CD4-positive, alpha-beta T cell treated with Interferon alpha-2 for 1 hour (primary cell): ENCODE measurements around the gene PUS7.
"Not testable (repeated sequence)": the region's sequence is repeated elsewhere in the genome, so short reads cannot be mapped to it uniquely, and the experiment has no call there.

Experiments used
- DNase-seq, 2 donors: peaks; one replicate each; pipeline ENCODE4 v3.0.0-alpha.2; 2020 to 2022

Gene PUS7, protein sequence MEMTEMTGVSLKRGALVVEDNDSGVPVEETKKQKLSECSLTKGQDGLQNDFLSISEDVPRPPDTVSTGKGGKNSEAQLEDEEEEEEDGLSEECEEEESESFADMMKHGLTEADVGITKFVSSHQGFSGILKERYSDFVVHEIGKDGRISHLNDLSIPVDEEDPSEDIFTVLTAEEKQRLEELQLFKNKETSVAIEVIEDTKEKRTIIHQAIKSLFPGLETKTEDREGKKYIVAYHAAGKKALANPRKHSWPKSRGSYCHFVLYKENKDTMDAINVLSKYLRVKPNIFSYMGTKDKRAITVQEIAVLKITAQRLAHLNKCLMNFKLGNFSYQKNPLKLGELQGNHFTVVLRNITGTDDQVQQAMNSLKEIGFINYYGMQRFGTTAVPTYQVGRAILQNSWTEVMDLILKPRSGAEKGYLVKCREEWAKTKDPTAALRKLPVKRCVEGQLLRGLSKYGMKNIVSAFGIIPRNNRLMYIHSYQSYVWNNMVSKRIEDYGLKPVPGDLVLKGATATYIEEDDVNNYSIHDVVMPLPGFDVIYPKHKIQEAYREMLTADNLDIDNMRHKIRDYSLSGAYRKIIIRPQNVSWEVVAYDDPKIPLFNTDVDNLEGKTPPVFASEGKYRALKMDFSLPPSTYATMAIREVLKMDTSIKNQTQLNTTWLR

GRCh38 chr7:105521717-105522463 is at the start of gene PUS7:
Gene PUS7 (minus strand): TSS chr7:105522271. CDS start chr7:105508512, 13,759 bp downstream.
- DNase-seq, result peak; percentile 80 to 87

DNA sequence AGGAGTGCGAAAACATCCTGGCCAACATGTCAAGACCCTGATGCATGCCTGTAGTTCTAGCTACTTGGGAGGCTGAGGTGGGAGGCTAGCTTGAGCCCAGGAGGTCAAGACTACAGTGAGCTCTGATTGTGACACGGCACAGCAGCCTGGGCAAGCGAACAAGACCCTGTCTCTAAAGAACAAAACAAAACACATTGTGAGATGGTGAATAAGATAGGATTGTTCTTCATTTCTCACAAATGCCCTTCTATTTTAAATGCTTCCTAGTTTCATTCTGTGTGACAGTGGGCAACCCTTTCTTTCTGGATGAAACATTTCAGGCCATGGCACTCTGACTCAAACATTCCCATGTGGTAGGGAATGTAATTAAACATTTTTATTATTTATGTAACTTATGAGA is 45.8 kb upstream of the PUS7 start:
- no peak for DNase-seq

GRCh38 chr7:105567024-105567423 is 45.0 kb upstream of the PUS7 start:
- no peak for DNase-seq

- DNase-seq, result no peak
Measured at GRCh38 chr7:105565190-105565589, 43.1 kb upstream of the PUS7 start.

DNA sequence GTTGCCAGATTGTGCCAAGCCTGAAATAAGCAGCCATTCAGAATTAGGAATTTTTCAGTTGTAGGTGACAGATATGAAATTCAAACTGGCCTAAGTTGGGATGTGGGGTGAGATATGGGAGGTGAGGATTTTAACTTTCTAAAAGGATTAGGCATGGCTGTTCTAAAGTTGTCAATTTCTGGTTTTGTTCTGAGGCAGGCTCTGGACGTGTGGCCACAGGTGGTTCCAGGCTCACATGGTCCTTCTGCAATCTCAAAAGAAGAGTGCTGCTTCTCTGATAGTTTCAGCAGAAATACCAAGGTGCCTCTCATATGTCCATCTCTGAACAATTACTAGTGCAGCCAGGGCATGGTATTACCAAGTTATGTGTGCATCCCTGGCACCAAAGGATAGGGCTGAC is 37.9 kb upstream of the PUS7 start:
- no peak for DNase-seq

DNA sequence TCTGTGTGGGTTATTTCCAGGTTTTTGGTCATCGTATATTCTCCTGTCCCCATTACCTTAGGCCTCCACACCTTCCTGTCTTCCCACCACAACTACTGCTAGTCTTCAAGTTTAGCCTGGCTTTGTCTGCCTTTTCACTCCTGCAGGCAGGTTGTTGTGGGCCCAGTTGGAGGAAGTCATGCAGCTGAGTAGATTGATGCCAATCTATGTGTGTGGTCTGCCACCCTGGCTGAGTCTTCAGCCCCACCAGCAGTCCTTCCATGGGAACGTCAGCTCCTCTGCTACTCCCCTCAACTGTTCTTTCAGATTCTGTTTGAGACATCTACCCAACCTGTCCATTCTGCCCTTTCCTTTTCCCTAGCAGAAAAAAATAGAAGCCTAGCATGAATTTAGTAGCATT is 16.3 kb upstream of the PUS7 start:
- no peak for DNase-seq

DNA sequence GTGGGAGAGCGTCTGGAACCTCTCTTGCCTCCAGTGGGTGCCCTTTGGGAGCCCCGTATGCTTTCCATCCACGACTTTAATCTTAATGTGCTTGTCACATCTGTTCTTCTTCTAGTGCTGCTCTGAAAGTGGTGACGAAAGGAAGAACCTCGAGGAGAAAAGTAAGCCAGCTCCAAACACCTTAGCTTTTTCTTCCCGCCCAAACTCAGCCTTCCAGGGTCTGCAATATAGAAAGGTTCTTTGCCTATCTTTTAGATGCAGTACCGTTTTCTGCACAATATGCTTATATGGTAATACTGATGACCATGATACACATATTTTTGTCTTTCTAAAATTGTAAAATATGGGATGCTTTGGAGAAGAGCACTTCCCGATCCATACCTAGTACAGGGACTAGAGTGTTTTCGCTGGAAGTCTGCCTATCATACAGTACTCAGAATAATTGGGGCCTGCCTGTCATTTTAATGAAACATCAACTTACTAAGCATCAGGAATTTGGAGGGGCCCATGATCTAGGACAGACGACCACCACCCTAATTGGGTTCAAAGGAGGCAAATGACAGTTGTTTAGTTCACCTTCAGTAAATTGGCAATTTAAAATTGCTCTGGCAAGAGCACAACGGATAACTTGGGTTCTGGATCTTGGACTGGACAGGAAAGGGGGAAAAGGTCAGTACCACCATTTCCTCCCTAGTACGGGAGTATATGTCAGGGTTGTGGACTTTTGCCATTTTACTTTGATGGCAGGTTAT is 10.8 kb upstream of the PUS7 start:
- no peak for DNase-seq

GRCh38 chr7:105531792-105532671 is 10.0 kb upstream of the PUS7 start, which contains the start of gene RINT1:
Gene RINT1 (plus strand): TSS chr7:105532201. CDS start chr7:105532316, 115 bp downstream.
- peak; percentile 90 to 93 for DNase-seq

- no peak for DNase-seq
Measured at GRCh38 chr7:105530546-105530945, 8.5 kb upstream of the PUS7 start.

DNA sequence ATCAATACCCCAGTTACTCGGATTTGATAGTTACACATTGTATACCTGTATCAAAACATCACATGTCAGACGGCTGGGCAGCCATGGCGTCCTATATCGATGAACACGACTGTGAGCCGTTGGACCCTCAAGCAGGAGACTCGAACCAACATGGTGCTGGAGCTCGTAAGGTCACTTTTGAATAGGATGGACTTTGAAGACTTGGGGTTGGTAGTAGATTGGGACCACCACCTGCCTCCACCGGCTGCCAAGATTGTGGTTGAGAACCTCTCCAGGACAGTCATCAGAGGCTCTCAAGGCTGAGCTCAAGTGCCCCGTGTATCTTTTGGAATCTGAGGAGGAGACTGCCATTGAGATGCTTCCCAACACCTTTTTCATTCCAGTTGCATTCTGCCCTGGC is 8.1 kb upstream of the PUS7 start:
- no peak for DNase-seq

DNA sequence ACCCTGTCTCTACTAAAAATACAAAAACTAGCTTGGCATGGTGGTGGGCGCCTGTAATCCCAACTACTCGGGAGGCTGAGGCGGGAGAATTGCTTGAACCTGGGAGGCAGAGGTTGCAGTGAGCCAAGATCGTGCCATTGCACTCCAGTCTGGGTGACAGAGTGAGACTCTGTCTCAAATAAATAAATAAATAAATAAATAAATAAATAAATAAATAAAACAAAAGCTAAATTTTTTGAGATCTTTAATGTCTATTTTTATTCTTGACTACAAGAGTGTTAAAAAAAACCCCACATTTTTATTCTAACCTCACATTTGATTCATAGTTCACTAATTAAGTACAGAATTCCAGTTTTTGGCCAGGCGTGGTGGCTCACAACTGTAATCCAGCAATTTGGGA is 5.7 kb upstream of the PUS7 start:
- not testable (repeated sequence) for DNase-seq

DNA sequence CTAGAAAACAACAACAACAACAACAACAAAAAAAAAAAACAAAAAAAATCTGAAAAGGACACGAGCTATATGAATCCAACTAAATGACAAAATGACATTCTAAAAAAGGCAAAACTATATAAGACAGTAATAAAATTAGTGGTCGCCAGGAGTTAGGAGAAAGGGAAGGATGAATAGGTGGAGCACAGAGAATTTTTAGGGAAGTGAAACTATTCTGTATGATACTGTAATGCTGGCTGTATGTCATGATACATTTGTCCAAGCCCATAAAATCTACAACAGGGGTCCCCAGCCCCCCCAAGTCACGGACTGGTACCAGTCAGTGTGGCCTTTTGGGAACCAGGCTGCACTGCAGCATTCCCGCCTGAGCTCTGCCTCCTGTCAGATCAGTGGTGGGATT is 2.8 kb upstream of the PUS7 start:
- no peak for DNase-seq

DNA sequence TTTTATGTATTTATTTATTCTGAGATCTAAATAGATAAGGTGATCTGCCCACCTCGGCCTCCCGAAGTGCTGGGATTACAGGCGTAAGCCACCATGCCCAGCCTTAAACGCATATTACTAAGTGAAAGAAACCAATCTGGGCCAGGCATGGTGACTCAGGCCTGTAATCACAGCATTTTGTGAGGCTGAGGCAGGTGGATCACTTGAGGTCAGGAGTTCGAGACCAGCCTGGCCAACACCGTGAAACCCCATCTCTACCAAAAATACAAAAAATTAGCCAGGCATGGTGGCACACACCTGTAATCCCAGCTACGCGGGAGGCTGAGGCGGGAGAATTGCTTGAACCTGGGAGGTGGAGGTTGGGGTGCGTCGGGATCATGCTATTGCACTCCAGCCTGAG is 2.4 kb upstream of the PUS7 start:
- DNase-seq, result not testable (repeated sequence)

DNA sequence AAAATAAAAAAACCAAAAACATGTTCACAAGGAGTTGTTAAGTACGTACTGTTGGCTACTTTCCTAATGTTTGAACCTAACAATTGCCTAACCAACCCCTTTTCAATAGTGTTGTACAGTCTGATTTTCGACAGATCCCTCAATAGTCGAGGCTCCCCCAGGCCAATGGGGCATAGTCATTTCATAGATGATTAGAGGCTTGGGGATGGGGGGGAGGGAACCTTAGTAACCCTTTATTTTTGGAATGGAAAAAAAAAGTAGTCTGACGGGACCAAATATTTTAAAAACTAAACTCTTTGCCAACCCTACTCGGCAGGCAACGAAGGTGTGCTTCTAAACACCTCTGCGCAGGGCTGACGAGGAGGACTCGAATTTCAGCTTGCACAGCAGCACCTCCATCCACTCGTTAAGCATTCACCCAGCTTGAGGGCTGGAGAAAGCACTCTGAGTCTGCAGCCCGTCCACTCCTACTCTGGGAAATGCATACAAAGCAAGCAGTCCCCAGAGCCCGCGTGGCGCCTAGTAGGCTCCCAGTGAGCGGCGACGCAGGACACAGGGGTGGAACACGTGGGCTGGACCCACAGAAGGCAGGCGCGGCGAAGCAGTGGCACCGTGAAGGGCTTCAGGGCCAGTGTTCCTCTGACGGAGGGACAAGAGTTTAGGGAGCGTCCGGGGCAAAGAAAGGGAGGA is 899 bp downstream of the PUS7 start:
- peak; percentile 13 to 39 for DNase-seq

- not testable (repeated sequence) for DNase-seq
Measured at GRCh38 chr7:105520620-105521019, 1.5 kb downstream of the PUS7 start.

GRCh38 chr7:105519353-105519752 is 2.7 kb downstream of the PUS7 start:
- no peak for DNase-seq

DNA sequence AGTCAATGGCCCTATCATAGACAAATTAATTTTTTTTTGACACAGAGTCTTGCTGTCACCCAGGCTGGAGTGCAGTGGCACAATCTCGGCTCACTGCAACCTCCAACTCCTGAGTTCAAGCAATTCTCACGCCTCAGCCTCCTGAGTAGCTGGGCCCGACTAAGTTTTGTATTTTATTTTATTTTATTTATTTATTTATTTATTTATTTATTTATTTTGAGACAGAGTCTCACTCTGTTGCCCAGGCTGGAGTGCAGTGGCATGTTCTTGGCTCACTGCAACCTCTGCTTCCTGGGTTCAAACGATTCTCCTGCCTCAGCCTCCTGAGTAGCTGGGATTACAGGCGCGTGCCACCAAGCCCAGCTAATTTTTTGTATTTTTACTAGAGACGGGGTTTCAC is 6.5 kb downstream of the PUS7 start:
- not testable (repeated sequence) for DNase-seq

- DNase-seq, result no peak
Measured at GRCh38 chr7:105512926-105513526, 9.0 kb downstream of the PUS7 start.

DNA sequence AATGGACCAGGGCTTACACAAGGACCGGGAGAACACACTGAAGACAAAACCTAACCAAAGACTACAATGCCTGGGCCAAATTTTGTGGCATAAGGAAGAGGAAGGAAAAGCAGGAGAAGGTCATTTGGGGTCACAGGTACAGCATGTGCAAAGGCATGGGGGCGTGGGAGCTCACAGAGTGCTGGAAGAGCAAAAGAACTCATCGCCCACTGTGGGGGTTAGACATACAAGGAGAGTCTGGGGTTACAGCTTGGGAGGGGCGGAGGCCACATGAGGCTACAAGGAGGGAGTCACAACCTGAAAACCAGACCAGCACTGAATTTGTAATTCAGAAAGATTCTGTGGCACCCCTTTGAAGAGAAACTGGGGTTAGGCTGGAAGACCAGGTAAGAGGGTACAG is 9.7 kb downstream of the PUS7 start:
- no peak for DNase-seq

DNA sequence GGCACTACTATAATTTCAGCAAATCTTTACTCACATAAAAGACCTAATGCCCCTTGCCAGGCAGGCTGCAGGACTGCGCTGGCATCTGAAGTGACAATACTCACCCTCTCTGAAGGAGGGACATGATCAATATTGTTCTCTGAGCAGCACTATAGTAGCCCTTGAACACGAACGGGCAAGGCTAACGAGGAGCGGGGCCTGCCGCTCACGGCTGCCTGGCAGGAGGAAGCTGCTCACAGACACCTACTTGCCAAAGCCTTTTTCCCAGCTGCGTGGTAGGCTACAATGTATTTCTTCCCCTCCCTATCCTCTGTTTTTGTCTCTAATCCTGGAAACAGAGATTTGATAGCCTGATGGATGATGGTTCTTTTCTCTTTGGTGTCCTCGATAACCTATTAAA is 19.9 kb downstream of the PUS7 start:
- DNase-seq, result no peak

DNA sequence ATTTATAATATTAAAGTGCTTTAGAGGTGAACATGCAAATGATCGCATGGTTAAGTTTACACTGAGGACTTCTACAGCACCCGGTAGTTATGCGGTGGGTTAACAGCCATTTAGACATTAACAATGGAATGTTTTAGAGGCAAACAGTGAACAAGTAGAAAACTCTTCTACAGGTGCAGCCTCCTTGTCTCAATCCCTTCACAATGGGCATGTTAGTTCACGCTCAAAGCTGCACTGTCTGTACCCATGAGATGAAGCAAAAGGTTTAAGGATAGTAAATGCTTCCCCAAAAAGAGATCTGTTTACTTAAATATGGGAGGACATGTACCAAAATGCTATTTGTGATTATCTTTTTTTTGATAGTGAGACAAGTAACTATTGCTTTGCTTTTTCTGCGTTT is 25.1 kb downstream of the PUS7 start:
- no peak for DNase-seq
